GM18951 (cell line): ENCODE measurements around the gene PIGB.
A peak's percentile ranks its signal among the peaks of the same experiment; 100 is the strongest.
"Not testable (repeated sequence)": the region's sequence is repeated elsewhere in the genome, so short reads cannot be mapped to it uniquely, and the experiment has no call there.

Experiments
- POLR2A ChIP-seq: IDR thresholded peaks from 4 replicates; pipeline ENCODE4 v1.6.1; 2011; ENCODE audit warnings: mild to moderate bottlenecking; ENCODE audit not compliant: insufficient read length, insufficient read depth; ENCODE audit errors: extremely low read depth
- in situ Hi-C: fragments of 300-500 bp; cut with MboI; formaldehyde crosslinking; loops from one replicate; pipeline ENCODE4 v1.12.0; 2022; ENCODE audit warnings: low sequenced_read_pairs, mixed read lengths, inconsistent platforms; ENCODE audit not compliant: unreplicated experiment

Gene PIGB

GRCh38 chr15:55318588-55319494 is at the start of gene PIGB, which contains the start of gene PIGBOS1:
Gene PIGB, plus strand, starts transcription at chr15:55319222. Its CDS starts 29 bp downstream, at chr15:55319251.
Gene PIGBOS1, minus strand, starts transcription at chr15:55319123. Its CDS starts 1,331 bp downstream, at chr15:55317792.
- in situ Hi-C loops: loop anchor here (10.0 kb wide), 1 partner anchor 116 kb away; no protein-coding TSS in a partner anchor
- TF ChIP-seq POLR2A: peak; percentile 78

GRCh38 chr15:55270291-55270690 is 48.7 kb upstream of the PIGB start:
- no peak for TF ChIP-seq POLR2A
- in situ Hi-C loops: no loop called here

- in situ Hi-C loops: no loop called here
- TF ChIP-seq POLR2A: no peak
Measured at GRCh38 chr15:55276324-55276723, 42.7 kb upstream of the PIGB start.

- no peak for TF ChIP-seq POLR2A
- in situ Hi-C loops: no loop called here
Measured at GRCh38 chr15:55277116-55277564, 41.9 kb upstream of the PIGB start.

GRCh38 chr15:55277715-55278114 is 41.3 kb upstream of the PIGB start:
- no peak for TF ChIP-seq POLR2A
- in situ Hi-C loops: no loop called here

- in situ Hi-C loops: no loop called here
- TF ChIP-seq POLR2A: no peak
Measured at GRCh38 chr15:55279100-55279745, 39.8 kb upstream of the PIGB start.

GRCh38 chr15:55279746-55280351 is 39.2 kb upstream of the PIGB start:
- in situ Hi-C loops: no loop called here
- TF ChIP-seq POLR2A: no peak

GRCh38 chr15:55280589-55280988 is 38.4 kb upstream of the PIGB start:
- in situ Hi-C loops: not testable (repeated sequence)

- in situ Hi-C loops: no loop called here
- TF ChIP-seq POLR2A: no peak
Measured at GRCh38 chr15:55281517-55282228, 37.3 kb upstream of the PIGB start.

- in situ Hi-C loops: no loop called here
- no peak for TF ChIP-seq POLR2A
Measured at GRCh38 chr15:55282284-55282833, 36.7 kb upstream of the PIGB start.

- in situ Hi-C loops: no loop called here
- no peak for TF ChIP-seq POLR2A
Measured at GRCh38 chr15:55283379-55284147, 35.5 kb upstream of the PIGB start.

GRCh38 chr15:55284426-55284825 is 34.6 kb upstream of the PIGB start:
- in situ Hi-C loops: no loop called here
- no peak for TF ChIP-seq POLR2A

GRCh38 chr15:55286442-55287189 is 32.4 kb upstream of the PIGB start:
- in situ Hi-C loops: not testable (repeated sequence)
